Measurements from ENCODE around the gene ZBTB22.
"Not testable (repeated sequence)": the region's sequence is repeated elsewhere in the genome, so short reads cannot be mapped to it uniquely, and the experiment has no call there.

The ZBTB22 gene, protein sequence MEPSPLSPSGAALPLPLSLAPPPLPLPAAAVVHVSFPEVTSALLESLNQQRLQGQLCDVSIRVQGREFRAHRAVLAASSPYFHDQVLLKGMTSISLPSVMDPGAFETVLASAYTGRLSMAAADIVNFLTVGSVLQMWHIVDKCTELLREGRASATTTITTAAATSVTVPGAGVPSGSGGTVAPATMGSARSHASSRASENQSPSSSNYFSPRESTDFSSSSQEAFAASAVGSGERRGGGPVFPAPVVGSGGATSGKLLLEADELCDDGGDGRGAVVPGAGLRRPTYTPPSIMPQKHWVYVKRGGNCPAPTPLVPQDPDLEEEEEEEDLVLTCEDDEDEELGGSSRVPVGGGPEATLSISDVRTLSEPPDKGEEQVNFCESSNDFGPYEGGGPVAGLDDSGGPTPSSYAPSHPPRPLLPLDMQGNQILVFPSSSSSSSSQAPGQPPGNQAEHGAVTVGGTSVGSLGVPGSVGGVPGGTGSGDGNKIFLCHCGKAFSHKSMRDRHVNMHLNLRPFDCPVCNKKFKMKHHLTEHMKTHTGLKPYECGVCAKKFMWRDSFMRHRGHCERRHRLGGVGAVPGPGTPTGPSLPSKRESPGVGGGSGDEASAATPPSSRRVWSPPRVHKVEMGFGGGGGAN

DNA sequence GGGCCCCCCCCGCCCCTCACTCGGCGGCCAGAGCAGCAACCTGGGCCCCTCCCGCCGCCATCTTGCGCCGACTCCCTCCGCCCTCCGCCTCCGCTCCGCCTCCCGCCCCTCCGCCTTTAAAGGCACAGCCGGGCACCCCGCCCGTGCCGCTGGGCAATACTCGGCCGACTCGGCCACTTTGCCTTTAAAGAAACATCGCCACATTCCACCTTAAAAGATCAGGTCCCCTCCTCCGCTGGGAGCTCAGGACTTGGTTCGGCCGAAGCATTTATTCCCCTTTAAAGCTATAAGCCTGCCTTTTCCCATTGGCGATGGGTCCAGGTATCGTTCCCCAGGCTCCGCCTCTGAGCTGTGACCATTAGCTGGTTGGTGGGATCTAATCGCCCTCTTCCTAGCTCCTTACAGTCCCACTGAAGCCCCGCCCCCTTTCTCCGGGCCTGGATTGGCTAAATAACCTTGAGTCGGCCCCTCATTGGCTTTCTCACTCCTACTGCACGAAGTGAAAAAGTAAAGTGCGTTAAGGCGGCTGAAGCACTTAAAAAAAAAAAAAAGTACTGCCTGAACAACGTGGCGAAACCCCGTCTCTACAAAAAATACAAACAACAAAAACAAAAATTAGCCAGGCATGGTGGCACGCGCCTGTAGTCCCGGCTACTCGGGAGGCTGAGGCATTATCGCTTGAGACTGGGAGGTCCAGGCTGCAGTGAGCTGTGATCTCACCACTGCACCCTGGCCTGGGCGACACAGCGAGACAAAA is at the start of gene ZBTB22:
ZBTB22 (minus strand) TSS at position 76 of the 757 bp plus-strand sequence. CDS start 828 bp downstream, outside the sequence.
- peak; percentile 65 to 100 (median 98) for DNase-seq

GRCh38 chr6:33367009-33367714 is 49.6 kb upstream of the ZBTB22 start:
- DNase-seq = no peak

- not testable (repeated sequence) for DNase-seq
Observed at GRCh38 chr6:33365206-33365971, 47.8 kb upstream of the ZBTB22 start.

DNA sequence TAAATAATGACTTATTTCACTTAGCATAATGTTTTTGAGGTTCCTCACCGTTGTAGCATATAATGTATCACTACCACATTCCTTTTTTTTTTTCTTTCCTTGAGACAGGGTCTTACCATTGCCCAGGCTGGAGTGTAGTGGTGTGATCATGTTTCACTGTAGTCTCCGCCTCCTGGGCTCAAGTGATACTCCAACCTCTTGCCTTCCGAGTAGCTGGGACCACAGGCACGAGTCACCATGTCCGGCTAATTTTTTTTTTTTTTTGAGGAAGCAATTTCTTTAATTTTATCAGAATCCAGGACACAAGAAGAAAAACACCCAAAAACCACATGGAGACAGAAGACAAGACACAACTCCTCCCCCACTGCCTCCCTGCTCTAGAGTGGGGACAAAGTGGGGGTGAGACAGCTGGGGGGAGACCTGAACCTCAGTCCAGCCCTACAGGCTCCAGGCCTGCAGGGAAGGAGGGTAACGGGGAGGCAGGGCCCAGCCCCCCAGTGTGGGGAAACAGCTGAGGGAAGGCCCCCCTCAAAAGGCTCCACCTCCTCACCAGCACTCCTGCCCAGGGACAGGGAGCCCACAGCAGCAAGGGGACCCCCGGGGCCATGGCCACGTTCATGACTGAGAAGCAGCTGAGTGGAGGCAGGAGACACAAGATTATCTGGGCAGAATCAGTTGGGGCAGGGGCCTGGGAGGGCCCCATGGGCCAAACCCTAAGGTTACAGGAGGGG is 47.1 kb upstream of the ZBTB22 start:
- DNase-seq = not testable (repeated sequence)

DNA sequence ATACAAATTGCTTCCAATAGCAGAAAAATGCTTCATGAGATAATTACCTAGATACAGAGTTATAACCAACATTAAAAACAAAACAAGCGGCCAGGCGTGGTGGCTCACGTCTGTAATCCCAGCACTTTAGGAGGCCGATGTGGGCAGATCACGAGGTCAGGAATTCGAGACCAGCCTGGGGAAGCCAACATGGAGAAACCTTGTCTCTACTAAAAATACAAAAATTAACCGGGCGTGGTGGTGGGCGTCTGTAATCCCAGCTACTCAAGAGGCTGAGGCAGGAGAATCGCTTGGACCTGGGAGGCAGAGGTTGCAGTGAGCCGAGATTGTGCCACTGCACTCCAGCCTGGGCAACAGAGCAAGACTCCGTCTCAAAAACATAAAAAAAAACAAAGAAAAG is 45.9 kb upstream of the ZBTB22 start:
- DNase-seq = not testable (repeated sequence)

DNA sequence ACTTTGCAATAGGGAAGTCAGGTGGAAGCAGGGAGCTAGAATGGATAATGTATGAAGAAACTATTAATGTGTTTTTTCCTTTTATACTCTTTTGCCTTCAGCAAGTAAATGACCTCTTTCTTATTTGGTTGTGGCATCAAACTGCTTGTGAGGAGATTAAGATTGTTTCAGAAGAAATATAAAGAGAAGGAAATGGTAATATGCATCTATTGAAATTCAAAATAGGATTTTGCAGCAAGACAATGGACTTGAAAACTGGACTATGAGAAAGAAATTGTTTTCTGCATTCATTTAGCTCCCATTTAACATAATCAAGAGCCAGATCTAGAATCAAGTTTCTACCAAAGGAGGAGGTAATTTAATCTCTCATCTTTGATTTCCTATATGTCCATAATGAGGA is 41.8 kb upstream of the ZBTB22 start:
- no peak for DNase-seq

DNA sequence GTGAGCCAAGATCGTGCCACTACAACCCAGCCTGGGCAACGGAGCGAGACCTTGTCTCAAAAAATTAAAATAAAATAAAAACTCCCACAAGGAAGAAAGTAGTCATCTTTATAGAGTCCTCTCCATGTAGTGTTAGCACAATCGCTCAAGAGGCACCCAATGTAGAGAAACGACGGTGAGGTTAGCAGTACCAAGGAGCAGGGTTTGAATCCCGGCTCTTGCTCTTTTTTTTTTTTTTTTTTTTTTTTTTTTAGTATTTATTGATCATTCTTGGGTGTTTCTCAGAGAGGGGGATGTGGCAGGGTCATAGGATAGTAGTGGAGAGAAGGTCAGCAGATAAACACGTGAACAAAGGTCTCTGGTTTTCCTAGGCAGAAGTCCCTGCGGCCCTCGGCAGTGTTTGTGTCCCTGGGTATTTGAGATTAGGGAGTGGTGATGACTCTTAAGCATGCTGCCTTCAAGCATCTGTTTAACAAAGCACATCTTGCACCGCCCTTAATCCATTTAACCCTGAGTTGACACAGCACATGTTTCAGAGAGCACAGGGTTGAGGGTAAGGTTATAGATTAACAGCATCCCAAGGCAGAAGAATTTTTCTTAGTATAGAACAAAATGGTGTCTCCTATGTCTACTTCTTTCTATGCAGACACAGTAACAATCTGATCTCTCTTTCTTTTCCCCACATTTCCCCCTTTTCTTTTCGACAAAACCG is 39.8 kb upstream of the ZBTB22 start:
- DNase-seq = not testable (repeated sequence)

DNA sequence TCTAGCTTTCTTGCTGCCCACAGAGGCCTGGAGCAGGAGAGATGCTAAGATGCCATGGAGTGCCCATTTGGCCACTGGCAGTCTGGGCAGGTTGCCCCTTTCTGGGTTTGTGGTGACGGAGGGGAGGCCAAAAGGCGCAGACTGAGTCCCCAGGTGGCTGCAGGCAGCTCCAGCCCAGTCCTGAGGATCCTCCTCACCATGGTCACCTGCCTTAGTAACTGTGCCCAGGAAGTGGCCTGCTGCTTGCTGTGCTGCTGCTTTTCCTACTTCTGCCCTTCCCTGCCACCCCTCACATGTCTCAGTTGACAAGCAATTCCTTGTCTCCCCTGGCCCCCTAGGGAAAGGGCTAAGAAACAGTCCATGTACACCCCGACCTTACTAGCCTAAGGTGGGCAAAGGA is 38.8 kb upstream of the ZBTB22 start:
- DNase-seq = no peak

GRCh38 chr6:33355860-33356259 is 38.3 kb upstream of the ZBTB22 start:
- DNase-seq = not testable (repeated sequence)

DNA sequence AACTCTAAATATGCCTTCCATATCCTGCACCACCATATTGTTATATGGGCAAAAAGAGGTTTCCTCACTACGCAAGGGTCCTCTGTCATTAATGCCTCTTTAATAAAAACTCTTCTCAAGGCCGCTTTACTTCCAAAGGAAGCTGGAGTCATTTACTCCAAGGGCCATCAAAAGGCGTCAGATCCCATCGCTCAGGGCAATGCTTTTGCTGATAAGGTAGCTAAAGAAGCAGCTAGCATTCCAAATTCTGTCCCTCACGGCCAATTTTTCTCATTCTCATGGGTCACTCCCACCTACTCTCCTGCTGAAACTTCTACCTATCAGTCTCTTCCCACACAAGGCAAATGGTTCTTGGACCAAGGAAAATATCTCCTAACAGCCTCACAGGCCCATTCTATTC is 30.3 kb upstream of the ZBTB22 start:
- DNase-seq = no peak

- not testable (repeated sequence) for DNase-seq
Observed at GRCh38 chr6:33346972-33347371, 29.4 kb upstream of the ZBTB22 start.

DNA sequence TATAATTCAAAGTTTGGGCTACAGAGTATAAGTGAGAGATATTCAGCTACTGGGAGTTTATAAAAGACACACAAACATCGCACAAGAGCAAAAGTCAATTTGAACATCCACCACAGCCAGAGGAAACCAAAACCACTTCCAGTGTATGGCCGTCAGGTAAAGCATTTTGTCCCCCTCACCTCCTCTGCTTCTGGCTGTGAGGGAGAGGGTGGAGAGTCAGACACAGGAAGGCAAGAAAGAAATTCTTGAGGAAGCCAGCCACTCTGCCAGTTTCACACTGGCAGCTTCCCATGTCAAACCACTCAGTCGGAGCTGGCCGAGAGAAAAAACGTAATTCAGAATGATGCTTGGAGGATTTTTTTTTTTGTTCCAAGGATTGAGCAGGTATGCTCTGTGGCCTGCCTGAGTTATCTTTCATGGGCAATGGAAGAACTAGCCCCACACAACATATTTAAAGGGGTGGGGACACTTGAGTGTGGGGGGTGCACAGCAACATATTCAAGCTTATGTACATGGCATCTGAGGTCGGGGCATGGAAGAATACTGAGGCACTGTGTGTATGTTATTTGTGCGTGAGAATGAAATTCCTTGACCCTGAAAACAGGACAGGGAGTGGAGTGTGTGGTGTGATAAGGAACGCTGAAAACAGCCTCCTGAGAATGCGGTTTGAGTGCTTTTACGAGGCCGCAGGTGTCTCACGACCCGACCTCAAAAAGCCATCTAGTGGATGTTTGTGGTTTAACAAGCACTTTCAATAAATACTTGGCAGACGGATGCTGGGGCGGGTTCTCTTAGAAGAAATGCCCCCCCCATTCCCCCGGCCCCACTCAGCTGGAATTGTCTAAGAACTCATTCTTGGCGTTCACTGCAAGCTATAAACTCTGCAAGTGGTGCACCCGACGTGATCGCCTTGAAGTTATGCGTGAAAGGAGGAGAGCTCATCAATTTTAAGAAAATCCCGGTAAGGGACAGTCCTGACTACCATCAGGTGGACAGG is 27.5 kb upstream of the ZBTB22 start:
- peak in 30 of 56 donors; percentile 2 to 50 (median 6) for DNase-seq

- no peak for DNase-seq
Observed at GRCh38 chr6:33343953-33344611, 26.5 kb upstream of the ZBTB22 start.

- DNase-seq = not testable (repeated sequence)
Observed at GRCh38 chr6:33343606-33343952, 26.0 kb upstream of the ZBTB22 start.

DNA sequence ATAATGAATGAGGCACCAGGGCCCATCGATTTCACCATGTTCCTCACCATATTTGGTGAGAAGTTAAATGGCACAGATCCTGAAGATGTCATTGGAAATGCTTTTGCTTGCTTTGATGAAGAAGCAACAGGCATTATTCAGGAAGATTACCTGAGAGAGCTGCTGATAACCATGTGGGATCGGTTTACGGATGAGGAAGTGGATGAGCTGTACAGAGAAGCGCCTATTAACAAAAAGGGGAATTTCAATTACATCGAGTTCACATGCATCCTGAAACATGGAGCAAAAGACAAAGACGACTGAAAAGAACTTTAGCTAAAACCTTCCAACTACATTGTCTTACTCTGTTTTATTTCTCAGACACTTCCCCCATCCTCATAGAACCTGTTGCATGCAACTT is 21.6 kb upstream of the ZBTB22 start:
- DNase-seq = no peak

- DNase-seq = no peak
Observed at GRCh38 chr6:33336495-33336894, 19.0 kb upstream of the ZBTB22 start.

DNA sequence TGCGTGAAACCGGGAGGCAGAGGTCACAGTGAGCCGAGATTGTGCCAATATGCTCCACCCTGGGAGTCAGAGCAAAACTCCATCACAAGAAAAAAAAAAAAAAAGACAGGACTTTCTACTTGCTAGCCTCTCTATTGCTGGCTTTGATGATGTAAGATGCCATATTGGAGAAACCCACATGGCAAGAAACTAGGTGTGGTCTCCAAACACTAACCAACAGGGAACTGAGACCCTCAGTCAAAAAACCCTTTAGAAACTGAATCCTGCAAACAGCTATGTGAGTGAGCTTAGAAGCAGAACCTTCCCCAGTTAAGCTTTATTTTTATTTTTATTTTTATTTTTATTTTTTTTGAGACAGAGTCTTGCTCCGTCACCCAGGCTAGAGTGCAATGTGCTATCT is 18.4 kb upstream of the ZBTB22 start:
- no peak for DNase-seq
